Endodermal cell (in vitro differentiated cells): Measurements from ENCODE around the gene SLAMF6. TPM values are rescaled to one million over a fixed set of nuclear protein-coding genes. Genes with fewer than 3 reads are reported as not detected.
"Not testable (repeated sequence)": the region's sequence is repeated elsewhere in the genome, so short reads cannot be mapped to it uniquely, and the experiment has no call there.

Experiments used
- DNase-seq: peaks from one replicate; pipeline ENCODE4 v3.0.0-alpha.2; 2017
- H3K27ac ChIP-seq: 2 replicates; pipeline ENCODE4 v1.5.1; 2013; ENCODE audit warnings: mild to moderate bottlenecking, low read depth, low read length, moderate library complexity
- H3K27me3 ChIP-seq: 2 replicates; pipeline ENCODE4 v1.6.1; 2013; ENCODE audit warnings: mild to moderate bottlenecking, low read length, moderate library complexity; ENCODE audit not compliant: insufficient read depth, control insufficient read depth, poor library complexity, severe bottlenecking
- H3K36me3 ChIP-seq: 2 replicates; pipeline ENCODE4 v1.7.0; 2013; ENCODE audit warnings: mild to moderate bottlenecking, low read length, moderate library complexity; ENCODE audit not compliant: control insufficient read depth, insufficient read depth
- H3K4me1 ChIP-seq: one replicate; pipeline ENCODE4 v1.7.0; 2013; ENCODE audit warnings: low read length; ENCODE audit not compliant: control insufficient read depth, insufficient read depth
- H3K4me3 ChIP-seq: 2 replicates; pipeline ENCODE4 v1.5.1; 2013; ENCODE audit warnings: mild to moderate bottlenecking, low read length, moderate library complexity
- H3K9ac ChIP-seq: 2 replicates; pipeline ENCODE4 v1.6.1; 2013; ENCODE audit warnings: mild to moderate bottlenecking, low read length, moderate library complexity; ENCODE audit not compliant: poor library complexity, severe bottlenecking; ENCODE audit errors: extremely low read depth
- H3K9me3 ChIP-seq: 2 replicates; pipeline ENCODE4 v1.6.1; 2013; ENCODE audit warnings: mild to moderate bottlenecking, low read length, moderate library complexity; ENCODE audit not compliant: control insufficient read depth
- H3K27ac Mint-ChIP-seq: 2 replicates; pipeline ENCODE4 v1.8.0; 2020; ENCODE audit warnings: mixed read lengths
- H3K27me3 Mint-ChIP-seq: 2 replicates; pipeline ENCODE4 v1.8.0; 2021; ENCODE audit warnings: mild to moderate bottlenecking, mixed read lengths; ENCODE audit not compliant: insufficient read depth
- H3K36me3 Mint-ChIP-seq: 2 replicates; pipeline ENCODE4 v1.8.0; 2020; ENCODE audit warnings: low read depth, mixed read lengths
- H3K4me1 Mint-ChIP-seq: 2 replicates; pipeline ENCODE4 v1.8.0; 2020; ENCODE audit warnings: mixed read lengths
- H3K4me3 Mint-ChIP-seq: 2 replicates; pipeline ENCODE4 v1.8.0; 2020; ENCODE audit warnings: mild to moderate bottlenecking, moderate library complexity, mixed read lengths
- H3K9me3 Mint-ChIP-seq: 2 replicates; pipeline ENCODE4 v1.8.0; 2020; ENCODE audit warnings: mild to moderate bottlenecking, mixed read lengths
- CTCF ChIP-seq: fragments of 200-600 bp; sonication (generic); conservative IDR thresholded peaks from 2 replicates; pipeline ENCODE4 v1.5.0; 2021; ENCODE audit warnings: antibody characterized with exemption, mild to moderate bottlenecking
- WGBS, 2 experiments: methylation state at CpG; one replicate each; pipeline versions ENCODE4 v1.1.5 to v1.1.7; 2013; ENCODE audit warnings: missing lambda C conversion rate in 2 of 2, mixed read lengths in 1 of 2; ENCODE audit not compliant: insufficient coverage in 1 of 2, insufficient read length in 1 of 2; 5-methylcytosine and 5-hydroxymethylcytosine counted together
- total RNA-seq, 2 donors: library from RNA; stranded (reverse); fragmentation: NEBNext Ultra II Directional in 1 of 2; extraction: Animal tissue kit (Norgen Biotek cat#: 25700) in 1 of 2; gene quantifications; 2 replicates in 1 of 2; 3 replicates in 1 of 2; pipeline ENCODE4 v1.2.1, GENCODE V29; 2021

SLAMF6 gene
- total RNA-seq, 2 donors from 2014 or later = not detected

DNA sequence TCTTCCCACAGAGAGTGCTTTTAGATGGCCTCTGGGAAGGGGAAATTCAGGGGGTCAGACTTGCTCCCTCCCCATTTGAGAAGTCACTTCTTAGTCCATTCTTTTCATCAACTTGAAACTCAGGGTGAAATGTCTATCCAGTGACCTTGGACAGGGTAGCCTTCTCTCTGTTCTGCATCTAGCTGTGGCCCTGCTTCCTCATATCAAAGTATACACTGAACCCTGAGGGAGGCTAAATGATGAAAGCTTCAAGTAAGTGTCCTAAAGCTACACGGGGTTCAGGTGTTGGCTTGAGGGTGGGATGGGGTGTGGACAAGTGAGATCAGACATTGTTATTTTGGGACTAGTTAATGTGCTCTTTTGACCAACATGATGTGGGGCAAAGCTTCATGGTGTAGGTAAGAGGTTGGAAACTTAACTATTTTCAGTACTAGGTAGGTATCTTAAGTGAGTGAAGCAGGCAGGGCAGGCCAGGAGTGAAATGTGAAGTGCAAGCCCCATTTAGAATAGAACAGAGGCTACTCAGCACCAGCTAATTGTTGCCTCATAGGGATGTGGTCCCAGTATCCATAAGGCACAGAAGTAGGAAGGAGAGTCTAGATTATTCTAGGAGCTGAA lies 41.0 kb downstream of the SLAMF6 start:
- no peak overlapping the region for H3K27ac ChIP-seq
- peaks cover 7% of the 10 kb centered on the region for H3K27me3 Mint-ChIP-seq
- no peak overlapping the region for H3K9ac ChIP-seq
- no peak overlapping the region for H3K4me3 Mint-ChIP-seq
- no peak for TF ChIP-seq CTCF
- 88 to 97% methylated on average over 1 of the region's 1 CpG for WGBS, 2 experiments
- H3K36me3 Mint-ChIP-seq = no peaks in the 10 kb centered on the region
- H3K9me3 ChIP-seq = peaks cover 20% of the 10 kb centered on the region
- H3K9me3 Mint-ChIP-seq = peaks cover 43% of the 10 kb centered on the region
- no peak overlapping the region for H3K4me3 ChIP-seq
- no peak overlapping the region for H3K27ac Mint-ChIP-seq
- H3K4me1 Mint-ChIP-seq = peaks cover 5% of the 10 kb centered on the region
- no peak for DNase-seq
- H3K36me3 ChIP-seq = no peaks in the 10 kb centered on the region
- H3K4me1 ChIP-seq = no peaks in the 10 kb centered on the region
- H3K27me3 ChIP-seq = no peaks in the 10 kb centered on the region

DNA sequence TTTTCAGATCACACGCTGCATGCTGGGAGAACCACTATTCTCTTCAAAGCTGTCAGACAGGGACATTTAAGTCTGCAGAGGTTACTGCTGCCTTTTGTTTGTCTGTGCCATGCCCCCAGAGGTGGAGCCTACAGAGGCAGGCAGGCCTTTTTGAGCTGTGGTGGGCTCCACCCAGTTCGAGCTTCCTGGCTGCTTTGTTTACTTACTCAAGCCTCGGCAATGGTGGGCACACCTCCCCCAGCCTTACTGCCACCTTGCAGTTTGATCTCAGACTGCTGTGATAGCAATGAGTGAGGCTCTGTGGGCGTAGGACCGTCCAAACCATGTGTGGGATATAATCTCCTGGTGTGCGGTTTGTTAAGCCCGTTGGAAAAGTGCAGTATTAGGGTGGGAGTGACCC lies 42.3 kb downstream of the SLAMF6 start:
- H3K27me3 ChIP-seq, H3K36me3 Mint-ChIP-seq, H3K9ac ChIP-seq, H3K4me3 ChIP-seq, DNase-seq, H3K4me3 Mint-ChIP-seq, H3K27me3 Mint-ChIP-seq, H3K27ac ChIP-seq, H3K36me3 ChIP-seq, H3K4me1 Mint-ChIP-seq, H3K4me1 ChIP-seq, H3K27ac Mint-ChIP-seq: not testable (repeated sequence)
- H3K9me3 Mint-ChIP-seq = peaks cover 43% of the 10 kb centered on the region
- WGBS, 2 experiments = 95 to 97% methylated on average over 5 to 7 of the region's 7 CpGs
- peaks cover 20% of the 10 kb centered on the region for H3K9me3 ChIP-seq

DNA sequence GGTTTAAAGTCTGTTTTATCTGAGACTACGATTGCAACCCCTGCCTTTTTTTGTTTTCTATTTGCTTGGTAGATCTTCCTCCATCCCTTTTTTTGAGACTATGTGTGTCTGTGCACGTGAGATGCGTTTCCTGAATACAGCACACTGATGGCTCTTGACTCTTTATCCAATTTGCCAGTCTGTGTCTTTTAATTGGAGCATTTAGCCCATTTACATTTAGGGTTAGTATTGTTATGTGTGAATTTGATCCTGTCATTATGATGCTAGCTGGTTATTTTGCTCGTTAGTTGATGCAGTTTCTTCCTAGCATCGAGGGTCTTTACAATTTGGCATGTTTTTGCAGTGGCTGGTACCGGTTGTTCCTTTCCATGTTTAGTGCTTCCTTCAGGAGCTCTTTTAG lies 44.0 kb downstream of the SLAMF6 start:
- not testable (repeated sequence) for DNase-seq, H3K27me3 ChIP-seq, H3K9ac ChIP-seq, H3K4me3 Mint-ChIP-seq, H3K4me1 ChIP-seq, H3K4me1 Mint-ChIP-seq, H3K27ac ChIP-seq, H3K36me3 ChIP-seq, H3K36me3 Mint-ChIP-seq, H3K4me3 ChIP-seq, H3K27me3 Mint-ChIP-seq, H3K27ac Mint-ChIP-seq
- WGBS, 2 experiments = 93 to 97% methylated on average over 3 to 6 of the region's 6 CpGs
- peaks cover 40% of the 10 kb centered on the region for H3K9me3 Mint-ChIP-seq
- peaks cover 20% of the 10 kb centered on the region for H3K9me3 ChIP-seq

- DNase-seq = no peak
- Histone ChIP-seq H3K27ac (no peak overlapping the region), H3K9me3 (no peaks in the 10 kb centered on the region), H3K4me3 (no peak overlapping the region), H3K9ac (no peak overlapping the region), H3K4me1 (no peaks in the 10 kb centered on the region), H3K27me3 (no peaks in the 10 kb centered on the region), H3K36me3 (no peaks in the 10 kb centered on the region)
- no peak for TF ChIP-seq CTCF
- H3K36me3 Mint-ChIP-seq = no peaks in the 10 kb centered on the region
- no peaks in the 10 kb centered on the region for H3K4me1 Mint-ChIP-seq
- peaks cover 4% of the 10 kb centered on the region for H3K27me3 Mint-ChIP-seq
- no peak overlapping the region for H3K27ac Mint-ChIP-seq
- H3K4me3 Mint-ChIP-seq = no peak overlapping the region
- 93% methylated on average over 1 of the region's 1 CpG for WGBS, 2 experiments
- H3K9me3 Mint-ChIP-seq = peaks cover 12% of the 10 kb centered on the region
Observed at GRCh38 chr1:160474392-160475242, 48.4 kb downstream of the SLAMF6 start.
